Left hindlimb (tissue), 1 donor: ENCODE data around the gene ST3GAL3.

ENCODE experiments used
- DNase-seq: peaks from one replicate; pipeline ENCODE4 v3.0.0-alpha.2; 2018

ST3GAL3 gene

DNA sequence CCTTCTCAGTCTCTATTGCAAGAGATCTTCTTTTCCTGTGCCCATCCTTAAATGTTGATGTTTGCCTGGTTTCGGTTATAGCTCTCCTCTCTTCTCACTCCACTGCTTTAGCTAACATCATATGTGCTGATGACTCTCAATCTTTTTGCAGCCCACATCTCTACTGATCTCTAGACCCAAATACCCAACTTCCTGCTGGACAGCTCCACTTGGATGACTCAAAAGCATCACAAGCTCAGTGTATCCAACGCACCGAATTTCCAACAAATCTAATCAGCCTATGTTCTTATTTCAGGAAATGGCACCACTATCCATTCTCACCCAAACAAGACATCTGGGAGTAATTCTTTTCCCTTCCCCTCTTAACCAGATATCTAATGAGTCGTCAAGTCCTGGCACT lies 147.1 kb downstream of the ST3GAL3 start:
- no peak for DNase-seq

DNA sequence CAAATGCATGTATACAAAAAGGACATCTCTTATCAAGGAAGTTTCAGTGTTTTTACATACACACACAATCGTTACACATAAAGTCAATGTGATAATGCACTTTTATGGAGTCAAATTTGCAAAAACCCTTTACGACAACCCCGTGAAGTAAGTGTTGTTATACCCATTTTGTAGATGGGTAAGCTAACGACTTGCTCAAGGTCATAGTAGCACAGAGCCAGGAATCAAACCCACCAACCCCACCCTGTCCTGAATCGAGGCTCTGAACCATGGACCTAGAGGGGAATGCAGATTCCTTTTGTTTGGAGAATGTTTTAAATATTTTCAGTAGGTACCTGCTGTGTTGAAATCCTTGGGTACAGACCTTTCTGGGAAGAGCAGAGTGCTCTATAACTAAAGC lies 148.9 kb downstream of the ST3GAL3 start:
- DNase-seq = no peak

DNA sequence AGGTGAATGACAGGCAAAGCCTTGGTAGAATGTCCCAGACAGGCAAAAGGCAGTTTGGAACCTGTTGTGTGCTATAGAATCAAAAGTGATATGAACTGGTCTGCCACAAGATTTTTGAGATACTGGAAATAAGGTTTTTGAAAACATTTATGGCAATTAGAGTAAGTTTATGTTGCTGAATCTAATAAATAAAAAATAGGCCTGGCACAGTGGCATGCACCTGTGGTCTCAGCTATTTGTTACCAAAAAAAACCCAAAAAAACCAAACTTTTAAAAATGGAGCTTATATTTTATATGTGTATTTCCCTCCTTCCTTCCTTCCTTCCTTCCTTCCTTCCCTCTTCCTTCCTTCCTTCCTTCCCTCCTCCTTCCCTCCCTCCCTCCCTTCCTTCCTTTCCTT lies 149.8 kb downstream of the ST3GAL3 start:
- DNase-seq = no peak

DNA sequence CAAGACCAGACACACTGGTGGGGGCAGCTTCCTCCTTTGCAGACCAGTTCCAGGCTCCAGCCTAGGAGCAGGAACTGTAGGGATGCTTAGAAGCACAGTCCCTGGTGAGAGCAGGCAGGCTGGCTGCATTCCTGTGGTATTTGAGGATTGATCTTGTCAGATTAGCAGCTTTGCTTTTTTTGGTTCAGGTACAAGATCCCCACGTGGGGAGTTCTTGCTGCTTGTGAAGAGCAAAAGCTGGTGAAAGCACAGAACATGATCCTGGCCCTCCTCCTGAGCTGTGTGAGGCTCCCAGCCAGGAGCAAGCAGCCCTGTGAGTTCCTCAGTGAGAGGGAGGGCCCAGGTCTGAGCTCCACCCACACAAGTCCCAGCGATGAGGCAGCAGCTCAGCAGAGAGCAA lies 151.0 kb downstream of the ST3GAL3 start:
- DNase-seq = peak; percentile 54

DNA sequence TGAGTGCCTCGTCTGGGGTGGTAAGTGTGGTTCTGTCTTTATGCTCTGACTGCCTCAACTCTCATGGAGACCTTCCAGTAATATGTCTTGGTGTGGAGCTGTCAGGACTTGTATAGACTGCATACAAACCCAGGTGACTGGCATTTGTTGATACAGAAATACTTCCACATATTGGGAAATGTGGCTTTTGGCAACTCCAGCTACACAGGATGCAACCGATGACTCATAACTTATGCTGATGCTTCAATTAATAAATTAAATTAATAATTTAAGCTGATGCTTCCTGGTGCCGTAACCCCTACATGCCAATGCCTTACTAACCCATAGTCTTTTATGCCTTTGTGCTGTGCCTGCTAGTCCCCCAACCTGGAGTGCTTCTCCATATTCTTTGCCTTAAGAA lies 154.0 kb downstream of the ST3GAL3 start:
- DNase-seq = no peak

DNA sequence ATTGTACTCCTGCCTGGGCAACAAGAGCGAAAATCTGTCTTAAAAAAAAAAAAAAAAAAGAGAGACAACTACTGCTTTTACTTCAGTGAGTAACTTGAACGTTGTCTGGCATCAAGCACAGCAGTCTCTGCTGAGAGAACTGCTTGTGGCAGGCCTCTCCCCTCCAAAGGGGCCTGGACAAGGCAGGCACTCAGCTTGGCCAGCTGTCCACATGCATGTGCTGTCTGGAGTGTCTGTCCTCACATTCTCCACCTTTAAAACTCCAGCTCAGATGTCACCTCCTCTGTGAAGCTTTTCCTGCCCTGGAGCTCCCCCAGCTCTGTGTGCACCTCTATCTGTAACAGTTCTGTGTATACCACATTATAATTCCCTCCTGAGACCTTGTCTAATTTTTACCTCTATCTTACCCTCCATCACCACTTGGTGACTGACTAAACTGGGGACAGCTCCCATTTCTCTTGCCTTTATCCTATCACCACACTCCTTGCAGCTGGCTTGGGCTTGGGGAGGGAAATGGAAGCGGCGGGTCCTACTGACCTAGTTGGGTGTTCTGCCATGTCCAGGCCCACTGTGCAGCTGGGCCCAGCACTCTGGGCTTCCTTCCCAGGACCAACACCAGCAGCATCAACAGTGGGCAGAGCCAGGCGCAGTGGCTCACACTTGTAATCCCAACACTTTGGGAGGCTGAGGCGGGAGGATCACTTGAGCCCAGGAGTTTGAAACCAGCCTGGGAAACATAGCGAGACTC lies 154.8 kb downstream of the ST3GAL3 start:
- no peak for DNase-seq

DNA sequence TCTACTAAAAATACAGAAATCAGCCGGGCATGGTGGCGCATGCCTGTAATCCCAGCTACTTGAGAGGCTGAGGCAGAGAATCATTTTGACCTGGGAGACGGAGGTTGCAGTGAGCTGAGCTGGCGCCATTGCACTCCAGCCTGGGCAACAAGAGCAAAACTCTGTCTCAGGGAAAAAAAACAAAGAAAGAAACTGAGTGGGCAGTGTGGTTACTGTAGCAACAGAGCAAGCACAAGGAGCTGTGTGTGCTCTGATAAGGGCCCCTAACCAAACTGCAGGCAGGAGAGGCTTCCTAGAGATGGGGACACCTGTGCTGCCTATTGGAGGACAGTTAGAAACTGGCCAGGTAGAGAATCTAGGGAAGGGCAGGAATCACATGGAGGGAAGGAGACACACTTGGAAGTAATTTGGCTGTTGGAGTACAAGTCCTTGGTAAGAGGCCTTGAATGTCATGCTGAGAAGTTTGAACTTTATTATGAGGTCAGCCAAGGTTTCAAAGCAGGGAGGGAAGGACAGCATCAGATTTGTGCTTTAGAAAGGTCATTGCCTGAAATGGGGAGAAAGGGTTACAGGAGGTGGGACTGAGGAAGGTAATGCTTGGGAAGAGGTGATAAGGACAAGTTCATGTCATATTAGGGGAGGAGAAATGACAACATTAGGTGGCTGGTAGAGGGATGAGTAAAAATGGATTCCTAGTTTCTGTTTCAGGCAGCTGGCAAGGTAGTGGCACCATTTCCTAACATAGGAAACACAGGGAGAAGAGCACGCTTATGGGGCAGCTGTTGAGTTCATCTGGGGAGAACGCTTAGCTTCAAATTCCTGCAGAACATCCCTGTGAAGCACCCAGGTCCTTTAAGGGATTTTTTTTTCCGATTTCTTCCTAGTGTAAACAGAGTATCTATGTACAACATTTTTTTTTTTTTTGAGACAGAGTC lies 157.0 kb downstream of the ST3GAL3 start:
- DNase-seq = no peak

DNA sequence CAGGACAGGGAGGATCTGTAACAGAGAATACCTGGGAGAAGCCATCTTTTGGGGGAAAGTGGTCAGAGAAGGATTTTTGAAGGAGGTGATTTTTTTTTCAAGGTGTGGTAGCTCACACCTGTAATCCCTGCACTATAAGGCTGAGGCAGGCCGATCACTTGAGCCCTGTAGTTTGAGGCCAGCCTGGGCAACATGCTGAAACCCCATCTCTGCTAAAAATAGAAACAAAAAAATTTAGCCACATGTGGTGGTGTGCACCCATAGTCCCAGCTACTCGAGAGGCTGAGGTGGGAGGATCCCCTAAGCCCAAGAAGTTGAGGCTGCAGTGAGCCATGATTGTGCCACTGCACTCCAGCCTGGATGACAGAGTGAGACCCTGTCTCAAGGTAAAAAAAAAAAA lies 158.9 kb downstream of the ST3GAL3 start:
- no peak for DNase-seq

DNA sequence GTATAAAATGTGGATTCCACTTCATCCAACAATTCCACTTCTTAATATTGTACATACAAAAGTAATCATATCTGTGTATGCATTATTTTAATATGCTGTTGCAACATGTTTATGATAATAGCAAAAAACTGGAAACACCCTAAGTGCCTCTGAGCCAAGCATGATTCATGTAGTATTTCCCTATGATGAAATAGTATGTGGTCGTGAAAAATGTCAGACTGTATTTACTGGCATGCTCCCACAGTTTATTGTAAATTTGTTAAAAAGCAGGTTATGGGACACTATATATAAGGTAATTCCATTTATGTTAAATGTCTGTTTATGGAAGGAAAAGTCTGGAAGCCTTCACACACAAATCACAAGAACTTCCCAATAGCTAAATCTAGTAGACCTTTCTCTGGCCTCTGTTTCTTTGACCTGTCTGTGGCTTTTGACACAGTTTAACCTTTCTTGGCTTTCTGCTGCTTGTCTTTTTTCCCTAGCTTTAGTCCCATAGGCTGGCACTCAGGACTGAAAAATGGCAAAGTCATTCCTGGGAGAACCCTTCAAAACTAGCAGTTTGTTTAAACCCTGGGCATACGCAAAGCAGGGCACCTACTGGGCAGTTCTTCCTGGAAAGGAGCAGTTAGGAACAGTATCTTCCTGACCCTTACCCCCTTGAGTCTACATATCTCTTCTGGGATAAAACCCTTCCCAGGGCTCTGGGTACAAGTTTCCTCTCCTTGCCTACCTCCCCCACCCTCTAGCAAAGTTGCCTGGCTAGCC lies 160.8 kb downstream of the ST3GAL3 start:
- DNase-seq = no peak

DNA sequence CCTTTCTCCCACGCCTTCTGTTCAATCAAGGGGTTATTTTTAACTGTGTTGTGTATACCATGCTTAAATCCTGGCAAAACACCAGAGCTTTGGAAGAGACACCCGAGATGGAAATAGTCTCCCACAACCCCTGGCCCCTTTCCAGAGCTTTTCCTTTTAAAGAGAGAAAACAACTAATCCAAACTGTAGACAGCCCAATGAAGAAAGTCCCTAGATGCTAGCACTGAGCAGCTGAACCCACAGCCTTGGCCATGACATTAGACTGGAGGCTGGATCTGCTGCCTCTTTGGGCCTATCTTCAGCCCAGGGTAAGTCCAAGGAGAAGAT lies 161.4 kb downstream of the ST3GAL3 start:
- no peak for DNase-seq

DNA sequence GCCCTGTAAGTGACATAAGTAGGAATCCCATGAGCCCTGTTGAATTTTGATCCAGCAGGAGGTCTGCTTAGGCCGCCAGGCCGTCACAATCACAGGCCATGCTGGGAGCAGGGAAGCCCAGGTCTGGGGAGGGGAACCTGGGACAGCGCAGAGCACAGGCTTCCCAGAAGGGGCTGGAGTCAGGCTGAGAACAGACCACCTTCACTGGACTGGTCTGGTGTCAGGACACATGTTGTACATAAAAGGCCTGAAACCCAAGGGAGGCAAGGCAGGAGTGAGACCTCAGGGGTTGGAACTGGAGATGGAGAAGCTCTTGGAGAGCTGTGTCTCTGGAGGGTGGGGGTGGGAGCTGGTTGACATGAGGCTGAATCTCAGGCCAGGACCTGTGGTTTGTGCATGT lies 163.0 kb downstream of the ST3GAL3 start:
- no peak for DNase-seq

DNA sequence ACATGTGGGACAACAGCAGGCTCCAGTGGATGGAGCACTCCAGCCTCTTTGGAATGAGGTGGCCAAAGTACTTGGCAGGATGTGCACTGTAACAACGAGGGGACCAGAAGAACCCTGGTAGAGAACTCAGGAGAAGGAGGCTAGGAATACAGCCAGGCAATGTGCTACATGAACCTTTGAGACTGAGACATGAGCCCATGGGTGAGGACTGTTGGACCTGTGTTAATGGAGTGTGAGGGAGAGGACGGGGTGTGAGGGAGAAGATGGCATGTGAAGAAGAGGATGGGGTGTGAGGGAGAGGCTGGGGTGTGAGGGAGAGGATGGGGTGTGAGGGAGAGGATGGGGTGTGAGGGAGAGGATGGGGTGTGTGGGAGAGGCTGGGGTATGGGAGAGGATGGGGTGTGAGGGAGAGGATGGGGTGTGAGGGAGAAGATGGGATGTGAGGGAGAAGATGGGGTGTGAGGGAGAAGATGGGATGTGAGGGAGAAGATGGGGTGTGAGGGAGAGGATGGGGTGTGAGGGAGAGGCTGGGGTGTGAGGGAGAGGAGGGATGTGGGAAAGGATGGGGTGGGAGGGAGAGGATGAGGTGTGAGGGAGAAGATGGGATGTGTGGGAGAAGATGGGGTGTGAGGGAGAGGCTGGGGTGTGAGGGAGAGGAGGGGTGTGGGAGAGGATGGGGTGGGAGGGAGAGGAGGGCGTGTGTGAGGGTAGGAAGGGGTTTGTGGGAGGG lies 164.0 kb downstream of the ST3GAL3 start:
- DNase-seq = no peak

DNA sequence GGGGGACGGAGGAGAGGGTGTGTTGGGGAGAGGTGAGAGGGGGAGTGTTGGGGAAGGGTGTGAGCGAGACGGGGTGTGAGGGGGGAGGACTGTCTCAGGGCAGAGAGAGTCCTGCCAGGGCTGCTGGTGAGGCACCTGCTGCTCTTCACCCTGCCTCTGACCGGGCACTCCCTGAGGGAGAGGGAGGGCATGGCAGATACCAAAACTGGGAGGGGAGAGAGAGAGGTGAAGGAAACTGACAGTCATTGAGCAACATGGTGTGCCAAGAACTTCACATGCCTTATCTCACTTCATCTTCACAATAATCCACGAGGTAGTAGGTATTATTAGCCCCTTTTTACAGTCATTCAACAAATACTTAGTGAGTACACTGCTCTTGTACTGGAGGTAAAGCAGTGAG lies 164.9 kb downstream of the ST3GAL3 start:
- DNase-seq = no peak

DNA sequence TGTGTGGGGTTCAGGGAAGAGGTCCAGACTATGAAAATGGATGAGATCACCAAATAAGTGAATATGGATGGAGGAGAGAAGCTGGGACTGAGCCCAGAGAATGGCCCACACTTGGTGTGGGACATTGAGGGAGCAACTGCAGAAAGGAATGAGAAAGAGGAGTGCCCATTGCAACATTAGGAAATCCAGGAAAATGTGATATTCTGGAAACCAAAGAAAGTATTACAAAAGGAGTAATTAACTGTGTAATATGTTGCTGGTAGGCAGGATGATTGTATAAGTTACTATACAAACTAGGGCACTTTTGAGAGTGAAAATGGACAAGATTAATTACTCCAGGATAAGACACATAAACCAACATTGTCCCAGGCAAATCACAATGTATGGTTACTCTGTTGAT lies 166.5 kb downstream of the ST3GAL3 start:
- DNase-seq = no peak

DNA sequence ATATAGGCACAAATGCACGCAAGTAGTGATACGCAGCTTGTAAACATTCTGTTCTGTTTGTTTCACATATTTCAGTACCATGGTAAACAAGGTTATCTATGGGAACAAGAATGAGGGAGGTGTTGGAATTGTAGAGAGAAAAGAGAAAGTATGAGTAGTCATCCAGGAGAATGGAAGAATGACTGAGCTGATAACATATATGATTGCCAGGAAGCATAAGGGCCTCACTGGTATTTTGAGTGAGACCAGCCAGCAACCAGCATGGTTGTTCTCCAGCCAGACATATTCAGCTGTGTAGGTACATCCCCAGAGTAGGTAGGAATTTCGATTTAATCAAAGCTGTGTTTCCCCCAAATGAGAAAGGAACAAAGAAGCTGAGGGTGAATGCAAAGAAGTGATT lies 167.4 kb downstream of the ST3GAL3 start:
- DNase-seq = no peak

DNA sequence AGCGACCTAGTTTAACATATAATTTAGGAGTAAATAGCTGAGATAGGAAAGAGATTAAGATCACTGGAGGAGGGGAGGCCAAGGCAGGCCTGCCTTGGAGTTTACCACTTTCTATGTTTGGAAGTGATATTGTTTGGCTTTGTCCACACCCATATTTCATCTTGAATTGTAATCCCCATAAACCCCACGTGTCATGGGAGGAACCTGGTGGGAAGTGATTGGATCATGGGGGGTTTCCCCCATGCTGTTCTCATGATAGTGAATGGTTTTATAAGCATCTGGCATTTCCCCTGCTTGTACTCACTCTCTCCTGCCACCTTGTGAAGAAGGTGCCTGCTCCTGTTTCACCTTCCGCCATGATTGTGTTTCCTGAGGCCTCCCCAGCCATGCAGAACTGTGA lies 168.0 kb downstream of the ST3GAL3 start:
- DNase-seq = no peak

DNA sequence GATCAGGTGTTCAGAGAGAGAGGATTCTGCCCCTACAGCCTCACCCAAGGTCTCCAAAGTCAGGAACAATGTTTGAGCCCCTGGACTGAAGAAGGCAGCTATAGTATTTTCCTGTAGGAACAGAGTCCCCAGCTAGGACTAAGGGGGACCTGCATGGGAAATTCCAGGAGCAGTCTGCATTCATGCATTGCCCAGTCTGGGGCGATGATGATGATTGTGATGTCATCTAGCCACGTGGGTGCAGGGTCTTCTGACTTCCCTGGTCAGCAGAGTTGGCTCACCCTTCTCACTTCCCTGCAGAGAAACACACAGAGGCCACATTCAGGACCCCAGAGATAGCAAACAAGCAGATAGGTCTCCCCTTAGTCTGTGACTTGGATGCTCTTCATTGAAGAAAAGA lies 169.8 kb downstream of the ST3GAL3 start:
- DNase-seq = no peak

DNA sequence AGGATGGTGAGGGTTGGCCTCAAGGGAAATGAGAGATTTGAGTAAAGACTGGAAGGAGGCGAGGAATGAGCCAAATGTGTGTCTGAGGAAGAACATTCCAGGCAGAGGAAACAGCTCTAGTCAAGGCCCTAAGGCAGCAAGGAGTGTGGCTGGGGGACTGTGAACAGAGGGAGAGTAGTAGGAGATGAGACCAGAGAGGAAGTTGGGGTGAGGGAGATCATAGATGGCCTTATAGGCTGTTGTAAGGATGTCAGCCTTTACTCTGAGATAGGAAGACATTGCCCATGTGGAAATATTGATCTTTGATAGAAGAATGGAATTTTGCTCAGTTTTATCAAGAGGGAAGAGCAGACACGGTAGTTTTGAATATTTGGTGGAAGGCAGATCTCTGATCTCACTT lies 171.1 kb downstream of the ST3GAL3 start:
- DNase-seq = no peak

DNA sequence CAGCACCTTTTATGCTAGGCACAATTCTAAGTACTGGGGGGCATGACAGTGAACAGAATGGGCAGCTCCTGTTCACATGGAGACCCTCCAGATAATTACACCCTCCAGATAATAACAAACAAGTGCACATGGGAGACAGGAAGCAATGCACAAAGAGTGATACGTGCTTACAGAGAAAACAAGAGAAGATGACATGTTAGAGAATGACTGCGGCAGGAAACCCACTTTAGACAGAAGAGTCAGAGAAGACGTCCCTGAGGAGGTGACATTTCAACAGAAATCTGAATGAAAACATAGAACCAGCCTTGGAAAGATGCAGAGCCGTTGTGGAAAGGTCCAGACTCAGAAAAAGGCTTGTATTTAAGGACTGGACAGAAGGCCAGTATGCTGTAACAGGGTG lies 171.5 kb downstream of the ST3GAL3 start:
- DNase-seq = no peak

DNA sequence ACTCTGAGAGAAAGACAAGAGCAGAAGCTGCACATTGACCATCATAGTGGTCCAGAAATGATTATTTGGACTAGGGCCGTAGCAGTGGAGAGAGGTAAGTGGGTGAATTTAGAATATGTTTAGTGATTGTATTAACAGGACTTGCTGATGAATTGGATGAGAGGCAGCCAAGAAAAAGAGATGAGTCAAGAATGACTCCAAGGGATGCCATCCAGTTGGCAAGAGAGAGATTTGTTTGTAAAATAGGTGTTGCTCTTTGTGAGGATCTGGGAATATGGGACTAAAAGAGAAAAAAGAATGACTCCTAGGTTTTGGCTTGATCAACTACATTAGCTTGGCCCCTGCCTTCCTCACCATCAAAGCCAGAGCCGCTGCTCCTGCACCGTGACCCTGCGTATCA lies 172.1 kb downstream of the ST3GAL3 start:
- DNase-seq = no peak

DNA sequence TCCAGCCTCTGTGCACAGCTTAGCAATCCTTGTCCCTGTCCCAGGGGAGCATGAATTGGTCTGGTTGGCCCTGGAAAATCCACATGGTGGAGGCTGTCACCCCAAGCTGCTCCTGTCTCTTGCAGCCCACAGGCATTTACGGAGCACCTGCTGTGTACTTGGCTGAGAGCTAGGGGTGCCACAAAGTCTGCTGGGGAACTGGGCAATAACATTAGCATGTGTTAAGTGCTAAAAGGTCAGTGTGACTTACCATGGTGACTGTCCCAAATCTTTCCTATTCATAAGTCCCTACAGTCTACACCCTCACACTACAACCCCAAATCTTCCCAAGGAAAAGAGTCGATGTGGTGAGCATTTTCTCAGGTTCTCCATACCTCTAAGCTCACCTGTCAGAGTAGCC lies 172.7 kb downstream of the ST3GAL3 start:
- no peak for DNase-seq

DNA sequence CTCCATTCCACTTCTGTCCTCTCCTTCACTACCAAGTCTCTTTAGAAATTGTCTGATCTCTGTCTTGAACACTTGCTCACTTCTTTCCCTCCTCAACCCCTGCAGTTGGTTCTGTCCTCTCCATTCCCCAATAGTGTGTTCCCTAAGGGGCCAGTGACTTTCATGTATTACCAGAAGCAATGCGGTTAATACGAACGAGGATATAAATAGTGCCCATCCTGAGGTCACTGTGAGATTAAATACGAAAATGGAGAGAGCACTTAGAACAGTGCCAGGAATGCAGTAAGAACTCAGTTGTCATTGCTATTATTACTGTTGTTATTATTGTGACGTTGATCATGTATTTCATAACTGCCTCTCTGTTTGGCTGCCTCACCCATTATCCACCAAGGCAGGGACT lies 173.3 kb downstream of the ST3GAL3 start:
- no peak for DNase-seq

DNA sequence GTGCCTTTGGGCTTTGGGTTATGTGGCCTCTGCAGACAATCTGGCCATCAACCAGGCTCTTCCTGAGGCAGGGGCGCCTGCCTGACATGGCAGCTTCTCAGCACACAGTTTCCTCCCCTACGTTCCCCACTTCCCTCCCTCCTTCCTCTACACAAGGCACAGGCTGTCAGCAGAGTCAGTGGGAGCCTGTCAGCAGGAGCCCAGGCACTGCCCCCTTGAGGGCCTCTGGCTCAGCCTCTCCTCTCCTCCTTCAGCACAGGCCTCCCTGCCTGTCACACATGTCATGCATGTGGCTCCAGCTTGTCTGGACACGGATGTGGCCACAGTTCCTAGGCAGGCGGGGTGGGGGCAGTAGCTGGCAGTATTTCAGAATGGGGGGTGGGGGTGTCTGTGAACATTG lies 174.1 kb downstream of the ST3GAL3 start:
- peak; percentile 47 for DNase-seq
